ENCODE data around the gene KLHL29.

KLHL29 gene

GRCh38 chr2:23593752-23594459 lies 208.9 kb downstream of the KLHL29 start:
- DNase-seq (ENCODE audit: low read depth in 2 of 2) = no peak

- DNase-seq (ENCODE audit: low read depth in 2 of 2) = no peak
Measured at GRCh38 chr2:23594460-23594825, 209.5 kb downstream of the KLHL29 start.

GRCh38 chr2:23595021-23595420 lies 210.0 kb downstream of the KLHL29 start:
- DNase-seq (ENCODE audit: low read depth in 2 of 2) = no peak

- no peak for DNase-seq (ENCODE audit: low read depth in 2 of 2)
Measured at GRCh38 chr2:23595601-23596251, 210.7 kb downstream of the KLHL29 start.

GRCh38 chr2:23596316-23596885 lies 211.4 kb downstream of the KLHL29 start:
- no peak for DNase-seq (ENCODE audit: low read depth in 2 of 2)

GRCh38 chr2:23597687-23598086 lies 212.7 kb downstream of the KLHL29 start:
- DNase-seq (ENCODE audit: low read depth in 2 of 2) = no peak

GRCh38 chr2:23599006-23599405 lies 214.0 kb downstream of the KLHL29 start:
- no peak for DNase-seq (ENCODE audit: low read depth in 2 of 2)

GRCh38 chr2:23599667-23600066 lies 214.7 kb downstream of the KLHL29 start:
- no peak for DNase-seq (ENCODE audit: low read depth in 2 of 2)

- no peak for DNase-seq (ENCODE audit: low read depth in 2 of 2)
Measured at GRCh38 chr2:23600346-23600745, 215.4 kb downstream of the KLHL29 start.

- DNase-seq (ENCODE audit: low read depth in 2 of 2) = no peak
Measured at GRCh38 chr2:23601301-23601965, 216.5 kb downstream of the KLHL29 start.

- DNase-seq (ENCODE audit: low read depth in 2 of 2) = no peak
Measured at GRCh38 chr2:23602116-23602515, 217.1 kb downstream of the KLHL29 start.

- DNase-seq (ENCODE audit: low read depth in 2 of 2) = no peak
Measured at GRCh38 chr2:23603156-23603555, 218.2 kb downstream of the KLHL29 start.

GRCh38 chr2:23603581-23603980 lies 218.6 kb downstream of the KLHL29 start:
- no peak for DNase-seq (ENCODE audit: low read depth in 2 of 2)

GRCh38 chr2:23604731-23605130 lies 219.8 kb downstream of the KLHL29 start:
- no peak for DNase-seq (ENCODE audit: low read depth in 2 of 2)

GRCh38 chr2:23605236-23605635 lies 220.3 kb downstream of the KLHL29 start:
- no peak for DNase-seq (ENCODE audit: low read depth in 2 of 2)

- DNase-seq (ENCODE audit: low read depth in 2 of 2) = no peak
Measured at GRCh38 chr2:23606196-23606595, 221.2 kb downstream of the KLHL29 start.

- DNase-seq (ENCODE audit: low read depth in 2 of 2) = no peak
Measured at GRCh38 chr2:23606968-23607367, 222.0 kb downstream of the KLHL29 start.

GRCh38 chr2:23607925-23608324 lies 222.9 kb downstream of the KLHL29 start:
- no peak for DNase-seq (ENCODE audit: low read depth in 2 of 2)

- no peak for DNase-seq (ENCODE audit: low read depth in 2 of 2)
Measured at GRCh38 chr2:23609254-23609653, 224.3 kb downstream of the KLHL29 start.

- no peak for DNase-seq (ENCODE audit: low read depth in 2 of 2)
Measured at GRCh38 chr2:23611839-23612238, 226.9 kb downstream of the KLHL29 start.

GRCh38 chr2:23614701-23615100 lies 229.7 kb downstream of the KLHL29 start:
- no peak for DNase-seq (ENCODE audit: low read depth in 2 of 2)

GRCh38 chr2:23615216-23616020 lies 230.4 kb downstream of the KLHL29 start:
- DNase-seq (ENCODE audit: low read depth in 2 of 2) = no peak

Data from stimulated activated CD8-positive, alpha-beta memory T cell treated with anti-CD3 and anti-CD28 coated beads, Interleukin-15, amount 100 ng/mL, for 4 hours (primary cell).